Thymus (tissue), 14 donors: ENCODE results near the gene HSFX3. TPM values are rescaled to one million over a fixed set of nuclear protein-coding genes. Genes with fewer than 3 reads are reported as not detected.
"Not testable (repeated sequence)": the region's sequence is repeated elsewhere in the genome, so short reads cannot be mapped to it uniquely, and the experiment has no call there.

Experiments used
- DNase-seq, 9 donors: peaks; one replicate each; pipeline ENCODE4 v3.0.0-alpha.2; 2013; ENCODE audit warnings: low spot score in 9 of 9, low read depth in 6 of 9, missing footprints in 1 of 9
- H3K27ac ChIP-seq, 2 donors: one replicate each; pipeline ENCODE4 v1.5.1; 2013; ENCODE audit warnings: control low read depth in 1 of 2, low read depth in 1 of 2, low read length in 1 of 2, mild to moderate bottlenecking in 1 of 2, moderate library complexity in 1 of 2
- H3K27me3 ChIP-seq, 2 donors: one replicate each; pipeline ENCODE4 v1.5.1; 2013; ENCODE audit warnings: low read length in 1 of 2; ENCODE audit not compliant: control insufficient read depth in 2 of 2, insufficient read depth in 1 of 2
- H3K36me3 ChIP-seq, 2 donors: one replicate each; pipeline ENCODE4 v1.5.1; 2013; ENCODE audit warnings: low read length in 1 of 2, mild to moderate bottlenecking in 1 of 2, moderate library complexity in 1 of 2; ENCODE audit not compliant: control insufficient read depth in 2 of 2, insufficient read depth in 2 of 2
- H3K4me1 ChIP-seq, 2 donors: one replicate each; pipeline ENCODE4 v1.5.1; 2013; ENCODE audit warnings: low read length in 2 of 2; ENCODE audit not compliant: control insufficient read depth in 2 of 2, insufficient read depth in 2 of 2
- H3K4me3 ChIP-seq, 2 donors: one replicate each; pipeline ENCODE4 v1.5.1; 2013; ENCODE audit warnings: low read length in 2 of 2, control low read depth in 1 of 2, mild to moderate bottlenecking in 1 of 2
- H3K9me3 ChIP-seq, 2 donors: one replicate each; pipeline ENCODE4 v1.5.1; 2013; ENCODE audit warnings: low read length in 1 of 2, mild to moderate bottlenecking in 1 of 2; ENCODE audit not compliant: control insufficient read depth in 2 of 2, insufficient read depth in 1 of 2
- WGBS: extraction: QIAGEN DNeasy Blood & Tissue Kit; methylation state at CpG from one replicate; pipeline ENCODE4 v1.1.7; 2013; 5-methylcytosine and 5-hydroxymethylcytosine counted together
- long read RNA-seq, 10 donors: transcript quantifications; one replicate each; lab custom pipeline, GENCODE V29; 2026
- polyA plus RNA-seq: library from polyadenylated mRNA; stranded (reverse); fragments of 200-250 nt; gene quantifications from one replicate; pipeline ENCODE4 v1.2.3, GENCODE V29; 2013
- total RNA-seq: library from RNA; stranded (reverse); fragments of 120-200 nt; gene quantifications from one replicate; pipeline ENCODE4 v1.2.4, GENCODE V29; 2013
- donor health status: healthy.

HSFX3 gene, protein sequence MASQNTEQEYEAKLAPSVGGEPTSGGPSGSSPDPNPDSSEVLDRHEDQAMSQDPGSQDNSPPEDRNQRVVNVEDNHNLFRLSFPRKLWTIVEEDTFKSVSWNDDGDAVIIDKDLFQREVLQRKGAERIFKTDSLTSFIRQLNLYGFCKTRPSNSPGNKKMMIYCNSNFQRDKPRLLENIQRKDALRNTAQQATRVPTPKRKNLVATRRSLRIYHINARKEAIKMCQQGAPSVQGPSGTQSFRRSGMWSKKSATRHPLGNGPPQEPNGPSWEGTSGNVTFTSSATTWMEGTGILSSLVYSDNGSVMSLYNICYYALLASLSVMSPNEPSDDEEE
- total RNA-seq: 0.28 TPM
- 1.6 TPM for polyA plus RNA-seq
- long read RNA-seq, donor 1: 0 reads
- long read RNA-seq, donor 2: 0 reads
- long read RNA-seq, donor 3: 0 reads
- long read RNA-seq, donor 4: 0 reads
- long read RNA-seq, donor 5: 0 reads
- long read RNA-seq, donor 6: 0 reads
- long read RNA-seq, donor 7: 0 reads
- long read RNA-seq, donor 8: 0 reads
- long read RNA-seq, donor 9: 0 reads
- long read RNA-seq, donor 10: 0 reads

DNA sequence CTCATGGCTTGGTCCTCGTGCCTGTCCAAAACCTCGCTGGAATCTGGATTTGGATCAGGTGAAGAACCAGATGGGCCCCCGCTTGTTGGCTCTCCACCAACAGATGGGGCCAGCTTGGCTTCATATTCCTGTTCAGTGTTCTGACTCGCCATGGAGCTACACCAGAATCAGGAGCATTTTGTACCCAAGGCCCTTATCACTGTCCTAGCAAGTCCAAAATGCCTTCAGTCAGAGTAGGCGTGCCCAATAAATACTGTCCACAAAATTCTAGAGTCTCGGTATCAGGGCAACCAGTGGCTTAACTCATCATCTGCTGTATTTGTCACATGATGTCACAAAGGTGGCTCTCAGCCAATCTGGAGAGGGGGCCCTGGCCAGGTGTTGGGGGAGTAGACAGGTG is at the start of gene HSFX3:
Gene HSFX3, minus strand, starts transcription at position 224 of the 400 bp plus-strand sequence. Its CDS starts 72 bp downstream, at position 152.
- not testable (repeated sequence) for H3K27me3 ChIP-seq, H3K27ac ChIP-seq, H3K4me1 ChIP-seq, H3K4me3 ChIP-seq, DNase-seq, H3K9me3 ChIP-seq, H3K36me3 ChIP-seq
- 100% methylated on average over 1 of the region's 6 CpGs for WGBS

DNA sequence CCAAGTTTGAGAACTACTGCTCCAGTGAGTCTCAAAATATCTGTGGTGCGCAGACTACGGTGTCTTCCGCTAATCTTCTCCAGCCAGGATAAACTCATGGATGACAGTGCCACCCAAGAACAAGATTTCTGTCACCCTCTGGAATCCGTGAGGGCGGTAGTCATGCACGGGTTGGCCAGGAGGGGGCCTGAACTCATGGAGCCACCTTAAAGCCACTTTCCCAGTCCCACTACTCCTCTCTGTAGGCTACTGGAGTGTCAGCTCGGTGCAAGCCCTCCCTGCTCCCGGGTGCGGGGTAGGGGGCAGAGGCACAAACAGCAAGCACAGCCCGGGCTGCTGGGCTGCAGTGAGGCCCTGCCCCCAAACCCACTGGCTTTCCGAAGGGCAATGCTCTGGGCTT is 48.9 kb upstream of the HSFX3 start:
- H3K27ac ChIP-seq, H3K4me1 ChIP-seq, DNase-seq, H3K36me3 ChIP-seq, H3K4me3 ChIP-seq, H3K9me3 ChIP-seq, H3K27me3 ChIP-seq: not testable (repeated sequence)
- 67% methylated on average over 3 of the region's 11 CpGs for WGBS

DNA sequence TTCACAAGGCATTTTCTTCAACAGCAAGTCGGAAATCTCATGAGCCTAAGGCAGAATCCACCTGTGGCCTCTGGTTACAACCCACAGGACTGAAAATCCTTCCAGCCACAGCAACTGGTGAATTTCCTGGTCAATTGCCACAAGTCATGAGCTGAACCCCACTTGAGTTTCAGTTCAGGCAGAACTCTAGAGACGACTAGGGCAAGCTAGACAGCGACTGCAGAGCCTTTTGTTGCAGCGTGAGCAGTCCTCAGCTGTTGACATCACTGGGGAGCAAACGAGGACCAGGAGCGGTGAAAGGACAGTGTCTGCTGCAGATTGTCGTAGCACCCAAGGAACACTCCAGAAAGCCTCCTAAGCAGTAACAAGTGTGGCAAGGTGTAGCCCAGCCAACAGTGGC is 46.2 kb upstream of the HSFX3 start:
- H3K9me3 ChIP-seq, H3K27me3 ChIP-seq, H3K36me3 ChIP-seq, DNase-seq, H3K4me1 ChIP-seq, H3K27ac ChIP-seq, H3K4me3 ChIP-seq: not testable (repeated sequence)
- no CpG with 5 or more reads among the region's 7 CpGs for WGBS

DNA sequence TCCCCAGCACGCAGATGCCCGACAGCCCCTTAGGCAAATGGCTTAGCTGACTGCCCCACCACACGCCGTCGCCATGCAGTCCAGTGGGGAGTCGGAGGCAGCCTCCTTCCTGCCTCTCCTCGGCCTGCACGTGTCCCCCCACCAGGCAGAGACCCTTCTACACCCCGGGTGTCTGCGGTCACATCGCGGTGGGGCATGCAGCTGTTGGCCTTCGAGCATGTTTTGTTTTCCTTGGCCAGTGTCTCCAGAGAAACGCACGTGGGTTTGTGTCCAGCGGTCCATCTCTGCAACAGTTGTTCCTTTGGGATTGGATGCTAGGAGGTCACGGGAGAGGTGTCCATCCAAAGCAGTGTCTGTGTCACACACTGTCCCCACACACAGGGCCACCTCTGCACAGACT is 45.5 kb upstream of the HSFX3 start, which contains the start of gene HSFX2:
Gene HSFX2, minus strand, starts transcription at position 101 of the 400 bp plus-strand sequence. CDS start 614 bp downstream, outside the sequence.
- DNase-seq, H3K36me3 ChIP-seq, H3K4me1 ChIP-seq, H3K9me3 ChIP-seq, H3K27me3 ChIP-seq, H3K4me3 ChIP-seq, H3K27ac ChIP-seq: not testable (repeated sequence)
- no CpG with 5 or more reads among the region's 17 CpGs for WGBS

DNA sequence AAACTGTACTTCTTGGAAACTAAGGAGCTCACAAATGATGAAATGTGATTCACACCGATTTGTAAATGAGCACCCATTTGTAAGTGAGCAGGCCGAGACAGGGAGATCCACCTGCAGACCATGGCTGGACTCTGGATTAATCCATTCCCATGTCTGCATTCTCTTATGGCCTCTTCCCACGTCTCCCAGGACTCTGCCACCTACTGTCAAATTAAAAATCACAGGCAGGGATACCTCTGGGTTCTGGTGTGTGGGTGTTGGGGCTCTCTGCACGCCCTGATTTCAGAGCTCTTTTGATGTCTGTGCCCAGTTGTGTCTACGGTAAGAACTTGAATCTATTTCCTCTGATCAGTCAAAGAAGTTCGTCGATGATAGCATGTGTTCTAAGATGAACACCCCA is 41.3 kb upstream of the HSFX3 start:
- H3K36me3 ChIP-seq, H3K27ac ChIP-seq, H3K27me3 ChIP-seq, H3K4me3 ChIP-seq, H3K9me3 ChIP-seq, H3K4me1 ChIP-seq, DNase-seq: not testable (repeated sequence)
- no CpG with 5 or more reads among the region's 7 CpGs for WGBS

DNA sequence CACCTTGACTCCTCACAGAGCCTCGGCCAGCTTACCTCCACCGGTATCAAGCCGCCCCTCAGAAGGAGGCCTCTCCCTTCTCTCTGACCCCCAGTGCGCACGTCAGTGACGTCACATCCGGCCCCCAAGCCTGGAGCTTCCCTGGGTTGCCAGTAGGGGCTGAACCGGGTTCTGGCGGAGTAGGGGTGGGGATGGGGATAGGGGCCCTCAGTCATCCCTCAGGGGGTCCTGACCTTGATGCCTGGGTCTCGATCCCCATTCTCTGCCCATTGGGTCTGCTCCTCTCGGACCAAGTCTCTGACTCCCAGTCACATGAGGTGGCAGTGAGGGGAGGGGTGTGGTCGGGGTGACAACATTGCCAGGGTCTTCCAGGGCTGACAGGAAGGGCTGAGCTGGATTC is 37.6 kb upstream of the HSFX3 start, which contains the start of gene MAGEA9B:
Gene MAGEA9B, minus strand, starts transcription at position 101 of the 400 bp plus-strand sequence. CDS start 4,280 bp downstream, outside the sequence.
- WGBS: no CpG with 5 or more reads among the region's 12 CpGs
- not testable (repeated sequence) for H3K36me3 ChIP-seq, H3K27ac ChIP-seq, H3K9me3 ChIP-seq, H3K4me1 ChIP-seq, H3K4me3 ChIP-seq, DNase-seq, H3K27me3 ChIP-seq

DNA sequence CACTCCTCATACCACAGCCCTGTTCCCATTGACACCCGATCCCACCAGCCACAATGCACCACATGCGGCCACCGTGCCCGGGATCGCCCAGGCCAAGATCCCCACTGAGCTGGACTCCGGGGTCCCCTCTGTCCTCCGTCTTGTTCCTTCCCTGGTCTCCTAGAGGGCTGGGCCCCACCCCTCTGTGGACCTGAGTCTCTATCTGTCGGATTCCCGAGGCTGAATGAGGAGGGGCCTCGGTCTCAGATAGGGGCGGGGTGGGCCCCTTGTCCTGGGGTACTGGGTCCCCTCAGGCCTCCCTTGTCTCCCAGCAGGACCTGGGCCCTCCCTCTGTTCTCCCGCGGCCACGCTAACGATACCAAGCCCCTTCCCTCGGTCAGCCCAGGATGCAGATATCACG is 35.9 kb upstream of the HSFX3 start:
- not testable (repeated sequence) for DNase-seq, H3K36me3 ChIP-seq, H3K27me3 ChIP-seq, H3K9me3 ChIP-seq, H3K4me1 ChIP-seq, H3K4me3 ChIP-seq, H3K27ac ChIP-seq
- WGBS: 100% methylated on average over 5 of the region's 17 CpGs

DNA sequence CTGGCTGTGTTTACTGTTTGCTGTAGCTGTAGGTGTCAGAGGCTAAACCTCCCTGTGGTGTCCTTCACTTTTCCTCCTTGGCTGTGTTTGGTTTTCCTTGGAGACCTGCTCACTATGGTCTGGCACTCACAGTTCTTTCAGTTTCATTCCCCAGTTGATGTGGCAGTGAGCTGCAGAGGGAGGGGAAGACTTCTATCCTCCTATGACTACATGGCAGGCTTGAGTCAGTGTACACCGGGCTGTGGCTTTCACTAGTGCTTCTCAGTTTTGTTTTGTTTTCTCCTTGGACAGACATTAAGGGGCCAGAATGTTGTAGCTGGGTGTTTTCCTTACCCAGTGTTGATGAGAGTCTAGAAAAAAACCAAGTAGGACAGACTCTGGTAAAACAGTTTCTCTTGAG is 23.7 kb upstream of the HSFX3 start:
- not testable (repeated sequence) for H3K27ac ChIP-seq, H3K4me3 ChIP-seq, DNase-seq, H3K36me3 ChIP-seq, H3K9me3 ChIP-seq, H3K27me3 ChIP-seq, H3K4me1 ChIP-seq
- WGBS: no CpG with 5 or more reads among the region's 1 CpG

DNA sequence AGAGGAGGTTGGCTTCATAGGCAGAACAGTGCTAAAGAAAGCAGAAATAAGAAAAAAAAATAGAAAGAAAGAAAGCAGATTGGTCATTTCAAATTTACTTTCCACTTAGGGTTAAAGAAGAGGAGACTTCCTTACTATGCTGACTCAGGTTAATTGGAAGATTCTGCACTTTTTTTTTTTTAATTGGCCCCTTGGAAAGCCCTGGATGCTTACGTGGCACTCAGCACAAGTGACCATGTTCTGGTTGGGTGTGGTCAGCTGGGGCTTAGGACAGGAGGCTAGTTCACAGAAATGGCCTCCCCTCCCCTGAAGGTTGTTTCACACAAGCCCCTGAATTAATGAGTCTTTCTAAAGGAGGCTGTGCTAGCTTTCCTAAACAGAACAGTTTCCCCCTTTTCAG is 23.0 kb upstream of the HSFX3 start:
- H3K27ac ChIP-seq: no peak overlapping the region
- no peaks in the 10 kb centered on the region for H3K27me3 ChIP-seq
- H3K36me3 ChIP-seq: no peaks in the 10 kb centered on the region
- H3K4me1 ChIP-seq: no peaks in the 10 kb centered on the region
- no peak overlapping the region for H3K4me3 ChIP-seq
- H3K9me3 ChIP-seq: peaks cover 0 to under 1% of the 10 kb centered on the region in 2 donors
- no CpG with 5 or more reads among the region's 1 CpG for WGBS
- no peak for DNase-seq
